ENCODE measurements around the gene RTTN. TPM values are rescaled to one million over a fixed set of nuclear protein-coding genes. Genes with fewer than 3 reads are reported as not detected.

The RTTN gene
- total and polyA plus RNA-seq, 2 of the 4 experiments (the other 2 are of a cell fraction) = 5.8 to 19.9 TPM

DNA sequence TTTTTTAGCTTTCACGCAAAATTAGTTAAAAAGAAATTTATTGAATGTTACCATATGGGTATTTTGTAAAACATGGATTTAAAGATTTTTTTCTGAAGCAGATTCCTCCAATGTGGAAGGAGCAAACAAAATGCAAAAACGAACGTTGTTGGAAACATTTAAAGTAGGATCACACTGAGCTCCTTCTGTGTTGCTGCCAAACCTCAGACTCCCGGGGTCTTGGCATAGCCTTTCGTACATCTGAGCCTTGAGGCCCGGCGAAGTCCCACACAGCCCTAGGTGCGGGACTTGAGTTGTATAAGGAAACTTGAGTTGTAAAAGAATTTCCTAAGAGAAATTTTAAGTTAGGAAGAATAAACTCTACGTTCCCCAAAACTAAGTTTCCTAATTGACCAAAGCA lies 205.8 kb downstream of the RTTN start:
- DNase-seq = no peak
- no TSS peak for BruUV-seq (replicated peaks)

More for the DNA sequence above, 205.8 kb downstream of the RTTN start:
- no peak overlapping the region for H4K8ac ChIP-seq (ENCODE audit: low read depth in 2 of 2, low read length in 2 of 2)
- 57% methylated on average over 2 of the region's 9 CpGs; no CpG with 5 or more reads in 1 of the 2 experiments for WGBS, 2 experiments (ENCODE audit: extremely low coverage in 2 of 2, insufficient read length in 1 of 2)
- no peaks in the 10 kb centered on the region for H4K20me1 ChIP-seq (ENCODE audit: insufficient read depth, low read length)
- H3K4me3 ChIP-seq (ENCODE audit: insufficient read depth, low read depth, low read length) = no peak overlapping the region
- no peaks in the 10 kb centered on the region for H3K27me3 ChIP-seq (ENCODE audit: control insufficient read depth, insufficient read depth, low read length)
- no peak overlapping the region for H4K5ac ChIP-seq (ENCODE audit: low read depth, low read length)
- H3K79me1 ChIP-seq (ENCODE audit: low read depth in 1 of 2, low read length in 2 of 2) = no peaks in the 10 kb centered on the region
- H3K27ac ChIP-seq (ENCODE audit: insufficient read depth, low read length) = no peak overlapping the region
- H2AK5ac ChIP-seq (ENCODE audit: low read depth, low read length) = no peak overlapping the region
- no peak overlapping the region for H2AK9ac ChIP-seq (replicated peaks; ENCODE audit: low read depth, low read length, poor library complexity)
- no peak overlapping the region for H2AFZ ChIP-seq (replicated peaks; ENCODE audit: low read length, poor library complexity)
- H3K9me1 ChIP-seq (ENCODE audit: insufficient read depth, low read length) = peaks cover 19% of the 10 kb centered on the region
- H3K9ac ChIP-seq (ENCODE audit: low read depth, low read length) = no peak overlapping the region
- dilution Hi-C loops (cut with HindIII; ENCODE audit: low sequenced_read_pairs, unreplicated experiment) = no loop called here
- H3K23ac ChIP-seq (ENCODE audit: low read depth, low read length) = no peak overlapping the region
- no peak overlapping the region for H2BK20ac ChIP-seq (ENCODE audit: low read depth, low read length)
- no peak overlapping the region for H3K18ac ChIP-seq (ENCODE audit: low read depth, low read length)
- no peak overlapping the region for H4K91ac ChIP-seq (ENCODE audit: insufficient read depth, low read depth, low read length)
- intact Hi-C loops (cut with micrococcal nuclease) = no loop called here
- no peaks in the 10 kb centered on the region for H3K36me3 ChIP-seq (ENCODE audit: control insufficient read depth, insufficient read depth, low read length)
- in situ Hi-C loops (cut with MboI; ENCODE audit: low sequenced_read_pairs) = no loop called here
- ChIA-PET POLR2A (ENCODE audit: unreplicated experiment) (no interaction called here), CTCF (interaction anchor here (0.7 kb wide), 1 partner anchor 353 kb away, joined by 3 read pairs; no protein-coding TSS in a partner anchor)
- H2BK120ac ChIP-seq (ENCODE audit: low read depth, low read length) = no peak overlapping the region
- no peaks in the 10 kb centered on the region for H3K9me3 ChIP-seq (ENCODE audit: control insufficient read depth, insufficient read depth, low read length)
- no peak overlapping the region for H3K4ac ChIP-seq (ENCODE audit: low read depth, low read length)
- H3K56ac ChIP-seq (ENCODE audit: extremely low read depth, insufficient read depth, low read length) = no peak overlapping the region
- no peak overlapping the region for H3K4me2 ChIP-seq (ENCODE audit: low read depth, low read length)
- H3K4me1 ChIP-seq (ENCODE audit: control insufficient read depth, insufficient read depth, low read length) = no peaks in the 10 kb centered on the region
- H2BK15ac ChIP-seq (ENCODE audit: low read depth, low read length) = no peak overlapping the region
- TF ChIP-seq CEBPB (IDR thresholded peaks at IDR 0.05; ENCODE audit: low read depth, low read length) = no peak
- TF ChIP-seq SMC3 (IDR thresholded peaks at IDR 0.05; ENCODE audit: low read depth, low read length) = no peak
- TF ChIP-seq FOS (IDR thresholded peaks at IDR 0.05; ENCODE audit: low read depth, low read length) = no peak
- no peak for TF ChIP-seq RCOR1 (IDR thresholded peaks at IDR 0.05; ENCODE audit: insufficient replicate concordance, low read length)
- TF ChIP-seq, protein P1, sequence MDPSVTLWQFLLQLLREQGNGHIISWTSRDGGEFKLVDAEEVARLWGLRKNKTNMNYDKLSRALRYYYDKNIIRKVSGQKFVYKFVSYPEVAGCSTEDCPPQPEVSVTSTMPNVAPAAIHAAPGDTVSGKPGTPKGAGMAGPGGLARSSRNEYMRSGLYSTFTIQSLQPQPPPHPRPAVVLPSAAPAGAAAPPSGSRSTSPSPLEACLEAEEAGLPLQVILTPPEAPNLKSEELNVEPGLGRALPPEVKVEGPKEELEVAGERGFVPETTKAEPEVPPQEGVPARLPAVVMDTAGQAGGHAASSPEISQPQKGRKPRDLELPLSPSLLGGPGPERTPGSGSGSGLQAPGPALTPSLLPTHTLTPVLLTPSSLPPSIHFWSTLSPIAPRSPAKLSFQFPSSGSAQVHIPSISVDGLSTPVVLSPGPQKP (IDR thresholded peaks at IDR 0.05; ENCODE audit: borderline replicate concordance, low read depth, low read length) = no peak
- no peak for TF ChIP-seq MXI1 (IDR thresholded peaks at IDR 0.05; ENCODE audit: borderline replicate concordance, low read depth, low read length)
- TF ChIP-seq NFE2L2 (IDR thresholded peaks at IDR 0.05; ENCODE audit: low read depth, low read length) = no peak
- TF ChIP-seq MAZ (IDR thresholded peaks at IDR 0.05; ENCODE audit: borderline replicate concordance, low read depth, low read length) = no peak
- TF ChIP-seq BHLHE40 (IDR thresholded peaks at IDR 0.05; ENCODE audit: low read depth, low read length) = no peak
- no peak for TF ChIP-seq RFX5 (IDR thresholded peaks at IDR 0.05; ENCODE audit: low read depth, low read length)
- TF ChIP-seq, protein P2, sequence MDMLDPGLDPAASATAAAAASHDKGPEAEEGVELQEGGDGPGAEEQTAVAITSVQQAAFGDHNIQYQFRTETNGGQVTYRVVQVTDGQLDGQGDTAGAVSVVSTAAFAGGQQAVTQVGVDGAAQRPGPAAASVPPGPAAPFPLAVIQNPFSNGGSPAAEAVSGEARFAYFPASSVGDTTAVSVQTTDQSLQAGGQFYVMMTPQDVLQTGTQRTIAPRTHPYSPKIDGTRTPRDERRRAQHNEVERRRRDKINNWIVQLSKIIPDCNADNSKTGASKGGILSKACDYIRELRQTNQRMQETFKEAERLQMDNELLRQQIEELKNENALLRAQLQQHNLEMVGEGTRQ (IDR thresholded peaks at IDR 0.05; ENCODE audit: low read depth, low read length) = no peak
- TF ChIP-seq MAFK (IDR thresholded peaks at IDR 0.05; ENCODE audit: low read depth, low read length) = no peak
- TF ChIP-seq POLR2A (IDR thresholded peaks at IDR 0.05; ENCODE audit: low read depth, low read length) = no peak
- no peak for TF ChIP-seq RAD21 (IDR thresholded peaks at IDR 0.05; ENCODE audit: low read length)
- TF ChIP-seq, protein P3, sequence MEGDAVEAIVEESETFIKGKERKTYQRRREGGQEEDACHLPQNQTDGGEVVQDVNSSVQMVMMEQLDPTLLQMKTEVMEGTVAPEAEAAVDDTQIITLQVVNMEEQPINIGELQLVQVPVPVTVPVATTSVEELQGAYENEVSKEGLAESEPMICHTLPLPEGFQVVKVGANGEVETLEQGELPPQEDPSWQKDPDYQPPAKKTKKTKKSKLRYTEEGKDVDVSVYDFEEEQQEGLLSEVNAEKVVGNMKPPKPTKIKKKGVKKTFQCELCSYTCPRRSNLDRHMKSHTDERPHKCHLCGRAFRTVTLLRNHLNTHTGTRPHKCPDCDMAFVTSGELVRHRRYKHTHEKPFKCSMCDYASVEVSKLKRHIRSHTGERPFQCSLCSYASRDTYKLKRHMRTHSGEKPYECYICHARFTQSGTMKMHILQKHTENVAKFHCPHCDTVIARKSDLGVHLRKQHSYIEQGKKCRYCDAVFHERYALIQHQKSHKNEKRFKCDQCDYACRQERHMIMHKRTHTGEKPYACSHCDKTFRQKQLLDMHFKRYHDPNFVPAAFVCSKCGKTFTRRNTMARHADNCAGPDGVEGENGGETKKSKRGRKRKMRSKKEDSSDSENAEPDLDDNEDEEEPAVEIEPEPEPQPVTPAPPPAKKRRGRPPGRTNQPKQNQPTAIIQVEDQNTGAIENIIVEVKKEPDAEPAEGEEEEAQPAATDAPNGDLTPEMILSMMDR (conservative IDR thresholded peaks at IDR 0.05; ENCODE audit: low read depth, low read length) = no peak
- H2BK5ac ChIP-seq (ENCODE audit: low read depth, low read length, poor library complexity, severe bottlenecking) = no peak overlapping the region
- H3K14ac ChIP-seq (replicated peaks; ENCODE audit: low read depth, low read length) = no peak overlapping the region
- no peak for ATAC-seq (ENCODE audit: low read depth)
